ENCODE results near the gene TRIM54.
"Not testable (repeated sequence)": the region's sequence is repeated elsewhere in the genome, so short reads cannot be mapped to it uniquely, and the experiment has no call there.

TRIM54 gene

GRCh38 chr2:27324720-27325119 lies 42.5 kb downstream of the TRIM54 start:
- Histone ChIP-seq H3K9ac (ENCODE audit: insufficient read length, low read depth) (no peak overlapping the region), H3K27me3 (ENCODE audit: insufficient read depth, insufficient read length) (no peaks in the 10 kb centered on the region), H3K4me1 (ENCODE audit: insufficient read depth, insufficient read length) (peaks cover 5% of the 10 kb centered on the region), H3K9me3 (ENCODE audit: insufficient read depth, low read length) (no peaks in the 10 kb centered on the region), H3K36me3 (ENCODE audit: insufficient read depth, insufficient read length, low read length) (peaks cover 47% of the 10 kb centered on the region), H3K4me3 (ENCODE audit: insufficient read length, low read depth) (no peak overlapping the region)
- DNase-seq (ENCODE audit: low read depth, low spot score), result no peak
- TF ChIP-seq YY1 (IDR thresholded peaks at IDR 0.05; ENCODE audit: insufficient read depth, insufficient read length) (no peak), SUZ12 (IDR thresholded peaks at IDR 0.05; ENCODE audit: extremely low read depth, insufficient read depth, insufficient read length) (no peak), ZNF274 (IDR thresholded peaks at IDR 0.05; ENCODE audit: low read depth, low read length) (no peak)

- H3K36me3 ChIP-seq (ENCODE audit: insufficient read depth, insufficient read length, low read length), result peaks cover 88% of the 10 kb centered on the region
- H3K27me3 ChIP-seq (ENCODE audit: insufficient read depth, insufficient read length), result no peaks in the 10 kb centered on the region
- no peak overlapping the region for H3K4me3 ChIP-seq (ENCODE audit: insufficient read length, low read depth)
- DNase-seq (ENCODE audit: low read depth, low spot score), result no peak
- H3K9me3 ChIP-seq (ENCODE audit: insufficient read depth, low read length), result no peaks in the 10 kb centered on the region
- H3K9ac ChIP-seq (ENCODE audit: insufficient read length, low read depth), result no peak overlapping the region
- TF ChIP-seq ZNF274 (IDR thresholded peaks at IDR 0.05; ENCODE audit: low read depth, low read length) (no peak), SUZ12 (IDR thresholded peaks at IDR 0.05; ENCODE audit: extremely low read depth, insufficient read depth, insufficient read length) (no peak)
- no peaks in the 10 kb centered on the region for H3K4me1 ChIP-seq (ENCODE audit: insufficient read depth, insufficient read length)
Observed at GRCh38 chr2:27335311-27335710, 53.1 kb downstream of the TRIM54 start.

GRCh38 chr2:27336173-27336572 lies 53.9 kb downstream of the TRIM54 start:
- no peak for DNase-seq (ENCODE audit: low read depth, low spot score)
- Histone ChIP-seq H3K9ac (ENCODE audit: insufficient read length, low read depth) (no peak overlapping the region), H3K9me3 (ENCODE audit: insufficient read depth, low read length) (no peaks in the 10 kb centered on the region), H3K4me1 (ENCODE audit: insufficient read depth, insufficient read length) (no peaks in the 10 kb centered on the region), H3K27me3 (ENCODE audit: insufficient read depth, insufficient read length) (no peaks in the 10 kb centered on the region), H3K4me3 (ENCODE audit: insufficient read length, low read depth) (no peak overlapping the region), H3K36me3 (ENCODE audit: insufficient read depth, insufficient read length, low read length) (peaks cover 87% of the 10 kb centered on the region)
- no peak for TF ChIP-seq YY1 (IDR thresholded peaks at IDR 0.05; ENCODE audit: insufficient read depth, insufficient read length)
- no peak for TF ChIP-seq ZNF274 (IDR thresholded peaks at IDR 0.05; ENCODE audit: low read depth, low read length)
- no peak for TF ChIP-seq SUZ12 (IDR thresholded peaks at IDR 0.05; ENCODE audit: extremely low read depth, insufficient read depth, insufficient read length)

GRCh38 chr2:27347641-27348040 lies 65.4 kb downstream of the TRIM54 start:
- no peak overlapping the region for H3K4me3 ChIP-seq (ENCODE audit: insufficient read length, low read depth)
- no peaks in the 10 kb centered on the region for H3K9me3 ChIP-seq (ENCODE audit: insufficient read depth, low read length)
- no peak for TF ChIP-seq ZNF274 (IDR thresholded peaks at IDR 0.05; ENCODE audit: low read depth, low read length)
- TF ChIP-seq YY1 (IDR thresholded peaks at IDR 0.05; ENCODE audit: insufficient read depth, insufficient read length), result no peak
- no peak for TF ChIP-seq SUZ12 (IDR thresholded peaks at IDR 0.05; ENCODE audit: extremely low read depth, insufficient read depth, insufficient read length)
- no peaks in the 10 kb centered on the region for H3K27me3 ChIP-seq (ENCODE audit: insufficient read depth, insufficient read length)
- no peaks in the 10 kb centered on the region for H3K4me1 ChIP-seq (ENCODE audit: insufficient read depth, insufficient read length)
- peaks cover 12% of the 10 kb centered on the region for H3K36me3 ChIP-seq (ENCODE audit: insufficient read depth, insufficient read length, low read length)
- no peak overlapping the region for H3K9ac ChIP-seq (ENCODE audit: insufficient read length, low read depth)
- no peak for DNase-seq (ENCODE audit: low read depth, low spot score)

GRCh38 chr2:27350106-27350693 lies 68.0 kb downstream of the TRIM54 start:
- DNase-seq (ENCODE audit: low read depth, low spot score), result no peak
- Histone ChIP-seq H3K27me3 (ENCODE audit: insufficient read depth, insufficient read length) (no peaks in the 10 kb centered on the region), H3K4me3 (ENCODE audit: insufficient read length, low read depth) (no peak overlapping the region), H3K4me1 (ENCODE audit: insufficient read depth, insufficient read length) (no peaks in the 10 kb centered on the region), H3K9ac (ENCODE audit: insufficient read length, low read depth) (no peak overlapping the region), H3K9me3 (ENCODE audit: insufficient read depth, low read length) (no peaks in the 10 kb centered on the region), H3K36me3 (ENCODE audit: insufficient read depth, insufficient read length, low read length) (peaks cover 10% of the 10 kb centered on the region)
- no peak for TF ChIP-seq SUZ12 (IDR thresholded peaks at IDR 0.05; ENCODE audit: extremely low read depth, insufficient read depth, insufficient read length)
- no peak for TF ChIP-seq YY1 (IDR thresholded peaks at IDR 0.05; ENCODE audit: insufficient read depth, insufficient read length)
- TF ChIP-seq ZNF274 (IDR thresholded peaks at IDR 0.05; ENCODE audit: low read depth, low read length), result no peak

GRCh38 chr2:27351802-27352598 lies 69.8 kb downstream of the TRIM54 start:
- Histone ChIP-seq H3K36me3 (ENCODE audit: insufficient read depth, insufficient read length, low read length) (peaks cover 10% of the 10 kb centered on the region), H3K9ac (ENCODE audit: insufficient read length, low read depth) (no peak overlapping the region), H3K9me3 (ENCODE audit: insufficient read depth, low read length) (no peaks in the 10 kb centered on the region), H3K27me3 (ENCODE audit: insufficient read depth, insufficient read length) (no peaks in the 10 kb centered on the region), H3K4me3 (ENCODE audit: insufficient read length, low read depth) (no peak overlapping the region), H3K4me1 (ENCODE audit: insufficient read depth, insufficient read length) (no peaks in the 10 kb centered on the region)
- TF ChIP-seq ZNF274 (IDR thresholded peaks at IDR 0.05; ENCODE audit: low read depth, low read length) (no peak), YY1 (IDR thresholded peaks at IDR 0.05; ENCODE audit: insufficient read depth, insufficient read length) (no peak), SUZ12 (IDR thresholded peaks at IDR 0.05; ENCODE audit: extremely low read depth, insufficient read depth, insufficient read length) (no peak)
- DNase-seq (ENCODE audit: low read depth, low spot score), result no peak

- not testable (repeated sequence) for H3K27me3 ChIP-seq (ENCODE audit: insufficient read depth, insufficient read length); H3K4me3 ChIP-seq (ENCODE audit: insufficient read length, low read depth); H3K9ac ChIP-seq (ENCODE audit: insufficient read length, low read depth); DNase-seq (ENCODE audit: low read depth, low spot score); H3K4me1 ChIP-seq (ENCODE audit: insufficient read depth, insufficient read length); H3K9me3 ChIP-seq (ENCODE audit: insufficient read depth, low read length)
- peaks cover 14% of the 10 kb centered on the region for H3K36me3 ChIP-seq (ENCODE audit: insufficient read depth, insufficient read length, low read length)
Observed at GRCh38 chr2:27353386-27353761, 71.1 kb downstream of the TRIM54 start.

Data from NT2/D1 (cell line).